GM12801 (cell line): ENCODE results near the gene FANK1.
"Not testable (repeated sequence)": the region's sequence is repeated elsewhere in the genome, so short reads cannot be mapped to it uniquely, and the experiment has no call there.

Source experiments
- TF ChIP-seq, protein P1 (sequence below): IDR thresholded peaks from one replicate; pipeline ENCODE4 v1.5.1; 2011; ENCODE audit warnings: control low read depth; ENCODE audit not compliant: insufficient read length; ENCODE audit errors: extremely low read depth

The FANK1 gene

GRCh38 chr10:125896088-125896934 is at the start of gene FANK1:
Gene FANK1 (plus strand): TSS chr10:125896564. CDS start chr10:125896643, 79 bp downstream.
- TF ChIP-seq, protein P1, sequence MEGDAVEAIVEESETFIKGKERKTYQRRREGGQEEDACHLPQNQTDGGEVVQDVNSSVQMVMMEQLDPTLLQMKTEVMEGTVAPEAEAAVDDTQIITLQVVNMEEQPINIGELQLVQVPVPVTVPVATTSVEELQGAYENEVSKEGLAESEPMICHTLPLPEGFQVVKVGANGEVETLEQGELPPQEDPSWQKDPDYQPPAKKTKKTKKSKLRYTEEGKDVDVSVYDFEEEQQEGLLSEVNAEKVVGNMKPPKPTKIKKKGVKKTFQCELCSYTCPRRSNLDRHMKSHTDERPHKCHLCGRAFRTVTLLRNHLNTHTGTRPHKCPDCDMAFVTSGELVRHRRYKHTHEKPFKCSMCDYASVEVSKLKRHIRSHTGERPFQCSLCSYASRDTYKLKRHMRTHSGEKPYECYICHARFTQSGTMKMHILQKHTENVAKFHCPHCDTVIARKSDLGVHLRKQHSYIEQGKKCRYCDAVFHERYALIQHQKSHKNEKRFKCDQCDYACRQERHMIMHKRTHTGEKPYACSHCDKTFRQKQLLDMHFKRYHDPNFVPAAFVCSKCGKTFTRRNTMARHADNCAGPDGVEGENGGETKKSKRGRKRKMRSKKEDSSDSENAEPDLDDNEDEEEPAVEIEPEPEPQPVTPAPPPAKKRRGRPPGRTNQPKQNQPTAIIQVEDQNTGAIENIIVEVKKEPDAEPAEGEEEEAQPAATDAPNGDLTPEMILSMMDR = not testable (repeated sequence)

DNA sequence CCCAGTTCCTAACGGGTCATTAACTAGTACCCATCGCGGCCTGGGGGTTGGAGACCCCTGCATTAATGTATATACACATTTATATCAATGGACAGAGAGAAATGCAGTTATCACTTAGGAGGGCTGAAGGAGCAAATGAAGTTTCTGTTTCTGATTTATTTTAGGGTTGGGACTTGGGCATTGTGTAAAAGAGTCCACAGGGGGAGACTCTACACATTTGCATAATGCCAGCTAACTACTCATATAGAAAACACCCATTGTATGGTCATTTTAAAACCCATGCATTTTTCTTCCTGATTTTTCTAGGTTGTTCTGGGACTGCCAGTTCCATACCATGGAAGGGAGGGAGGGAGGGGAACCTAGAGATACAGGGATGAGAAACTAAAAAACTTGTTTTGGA is 49.5 kb upstream of the FANK1 start:
- TF ChIP-seq, protein P1 = no peak

DNA sequence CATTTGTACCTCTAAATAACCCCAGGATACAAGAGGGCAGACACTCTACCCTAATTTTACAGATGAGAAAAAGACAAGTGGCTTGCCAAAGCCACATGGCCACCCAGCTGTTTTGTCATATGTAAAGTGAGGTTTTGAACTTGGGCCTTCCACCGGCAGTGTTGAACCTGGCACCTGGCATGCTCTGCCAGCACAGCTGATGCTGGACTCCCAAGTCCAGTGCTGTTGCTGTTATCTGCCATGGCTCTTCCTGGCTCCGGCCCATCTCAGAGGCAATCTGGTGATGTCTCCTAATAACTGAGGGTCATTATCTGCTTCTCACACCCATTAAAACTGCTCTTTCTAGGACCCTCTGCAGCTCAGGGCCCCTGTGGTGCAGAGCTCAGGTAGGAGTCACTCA is 48.0 kb upstream of the FANK1 start:
- TF ChIP-seq, protein P1 = no peak

GRCh38 chr10:125848857-125849256 is 47.5 kb upstream of the FANK1 start:
- TF ChIP-seq, protein P1 = no peak

DNA sequence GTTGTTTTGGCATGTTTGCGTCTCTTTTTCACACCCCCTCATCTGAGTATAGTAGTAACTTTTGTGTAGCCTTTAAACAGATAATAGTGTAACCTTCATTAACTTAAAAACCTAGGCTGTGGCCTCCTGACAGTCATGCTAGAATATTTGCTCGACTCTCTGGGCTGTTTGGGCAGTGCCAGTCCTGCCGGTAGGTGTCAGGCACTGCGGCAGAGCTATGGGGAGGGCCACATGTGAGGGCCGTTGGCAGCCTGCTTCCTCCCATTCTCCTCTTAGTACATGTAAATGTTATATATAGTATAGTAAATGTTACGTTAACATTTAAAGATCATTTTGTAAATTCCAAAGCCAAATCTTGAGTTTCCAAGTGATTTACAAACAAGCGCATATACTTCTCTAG is 46.9 kb upstream of the FANK1 start:
- TF ChIP-seq, protein P1 = no peak

GRCh38 chr10:125850766-125851731 is 45.3 kb upstream of the FANK1 start:
- TF ChIP-seq, protein P1 = no peak

GRCh38 chr10:125852487-125852886 is 43.9 kb upstream of the FANK1 start:
- TF ChIP-seq, protein P1 = no peak
